SU-DHL-6 (cell line): ENCODE measurements around the gene USP25.

ENCODE experiments used
- H2AFZ ChIP-seq: fragments of 200-600 bp; sonication (generic); 2 replicates; pipeline ENCODE4 v1.6.1; 2014; ENCODE audit warnings: low read depth, mild to moderate bottlenecking, moderate library complexity, mixed read lengths, antibody characterized with exemption, low read length; ENCODE audit not compliant: severe bottlenecking
- H3F3A ChIP-seq: fragments of 200-600 bp; shearing (Covaris generic); 2 replicates; pipeline ENCODE4 v1.6.0; 2016; ENCODE audit warnings: antibody characterized with exemption, mild to moderate bottlenecking; ENCODE audit not compliant: insufficient read depth
- H3K27ac ChIP-seq: fragments of 200-600 bp; sonication (generic); 2 replicates; pipeline ENCODE4 v1.5.1; 2016; ENCODE audit warnings: low read depth, mild to moderate bottlenecking, low read length, moderate library complexity, mixed read lengths
- H3K27me3 ChIP-seq: fragments of 200-600 bp; sonication (generic), shearing (Covaris generic); 2 replicates; pipeline ENCODE4 v1.6.0; 2014; ENCODE audit warnings: mild to moderate bottlenecking, low read length
- H3K36me3 ChIP-seq: fragments of 200-600 bp; sonication (generic); 2 replicates; pipeline ENCODE4 v1.6.1; 2014; ENCODE audit warnings: mild to moderate bottlenecking, low read length, mixed read lengths
- H3K4me2 ChIP-seq: fragments of 300-600, 200-600 bp; shearing (Covaris generic), sonication (generic); 2 replicates; pipeline ENCODE4 v1.6.0; 2014; ENCODE audit warnings: low read length, low read depth, mild to moderate bottlenecking; ENCODE audit not compliant: poor library complexity, severe bottlenecking
- H3K4me3 ChIP-seq: fragments of 200-600 bp; sonication (generic); 2 replicates; pipeline ENCODE4 v1.5.1; 2014; ENCODE audit warnings: antibody characterized with exemption, low read length, mild to moderate bottlenecking, mixed read lengths; ENCODE audit not compliant: insufficient read depth, poor library complexity, severe bottlenecking
- H3K79me2 ChIP-seq: fragments of 200-600 bp; sonication (generic); 2 replicates; pipeline ENCODE4 v1.6.1; 2014; ENCODE audit warnings: mild to moderate bottlenecking, low read length, moderate library complexity; ENCODE audit not compliant: insufficient read depth
- H3K9ac ChIP-seq: fragments of 200-600 bp; sonication (generic); 2 replicates; pipeline ENCODE4 v1.7.0; 2014; ENCODE audit warnings: mild to moderate bottlenecking, low read length
- H3K9me2 ChIP-seq: fragments of 200-600 bp; sonication (generic); replicated peaks from 2 replicates; pipeline ENCODE4 v1.6.1; 2014; ENCODE audit warnings: low read length; ENCODE audit not compliant: insufficient read depth
- H3K9me3 ChIP-seq: fragments of 200-600 bp; sonication (generic); 2 replicates; pipeline ENCODE4 v1.6.1; 2014; ENCODE audit warnings: low read length, mixed read lengths; ENCODE audit not compliant: insufficient read depth
- H4K20me1 ChIP-seq: fragments of 200-600 bp; sonication (generic); 2 replicates; pipeline ENCODE4 v1.6.1; 2014; ENCODE audit warnings: low read depth, mild to moderate bottlenecking, antibody characterized with exemption, low read length, moderate library complexity, mixed read lengths
- EZH2phosphoT487 ChIP-seq: fragments of 200-600 bp; sonication (generic), shearing (Covaris generic); conservative IDR thresholded peaks from 2 replicates; pipeline ENCODE4 v1.6.1; 2018; ENCODE audit warnings: mild to moderate bottlenecking, antibody characterized with exemption, low read length, moderate library complexity, mixed read lengths
- TF ChIP-seq, protein P1 (sequence below): fragments of 200-600 bp; sonication (generic); IDR thresholded peaks from one replicate; pipeline ENCODE4 v1.5.1; 2017; ENCODE audit warnings: antibody characterized with exemption, mild to moderate bottlenecking, low read length, moderate library complexity; ENCODE audit not compliant: insufficient read depth, poor library complexity, severe bottlenecking

The USP25 gene

GRCh38 chr21:15740383-15740782 is 10.6 kb downstream of the USP25 start:
- Histone ChIP-seq H2AFZ (no peak overlapping the region), H3K79me2 (peaks cover 97% of the 10 kb centered on the region), H3K4me2 (no peak overlapping the region), H3K36me3 (no peaks in the 10 kb centered on the region), H3K27ac (no peak overlapping the region), H4K20me1 (no peaks in the 10 kb centered on the region; the same call in 1 of the 2 replicates), H3K4me3 (no peak overlapping the region), H3K9me2 (no peaks in the 10 kb centered on the region), H3K9me3 (no peaks in the 10 kb centered on the region), H3K27me3 (no peaks in the 10 kb centered on the region), H3K9ac (no peak overlapping the region), H3F3A (no peaks in the 10 kb centered on the region)
- TF ChIP-seq EZH2phosphoT487 = no peak
- TF ChIP-seq, protein P1, sequence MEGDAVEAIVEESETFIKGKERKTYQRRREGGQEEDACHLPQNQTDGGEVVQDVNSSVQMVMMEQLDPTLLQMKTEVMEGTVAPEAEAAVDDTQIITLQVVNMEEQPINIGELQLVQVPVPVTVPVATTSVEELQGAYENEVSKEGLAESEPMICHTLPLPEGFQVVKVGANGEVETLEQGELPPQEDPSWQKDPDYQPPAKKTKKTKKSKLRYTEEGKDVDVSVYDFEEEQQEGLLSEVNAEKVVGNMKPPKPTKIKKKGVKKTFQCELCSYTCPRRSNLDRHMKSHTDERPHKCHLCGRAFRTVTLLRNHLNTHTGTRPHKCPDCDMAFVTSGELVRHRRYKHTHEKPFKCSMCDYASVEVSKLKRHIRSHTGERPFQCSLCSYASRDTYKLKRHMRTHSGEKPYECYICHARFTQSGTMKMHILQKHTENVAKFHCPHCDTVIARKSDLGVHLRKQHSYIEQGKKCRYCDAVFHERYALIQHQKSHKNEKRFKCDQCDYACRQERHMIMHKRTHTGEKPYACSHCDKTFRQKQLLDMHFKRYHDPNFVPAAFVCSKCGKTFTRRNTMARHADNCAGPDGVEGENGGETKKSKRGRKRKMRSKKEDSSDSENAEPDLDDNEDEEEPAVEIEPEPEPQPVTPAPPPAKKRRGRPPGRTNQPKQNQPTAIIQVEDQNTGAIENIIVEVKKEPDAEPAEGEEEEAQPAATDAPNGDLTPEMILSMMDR = no peak

DNA sequence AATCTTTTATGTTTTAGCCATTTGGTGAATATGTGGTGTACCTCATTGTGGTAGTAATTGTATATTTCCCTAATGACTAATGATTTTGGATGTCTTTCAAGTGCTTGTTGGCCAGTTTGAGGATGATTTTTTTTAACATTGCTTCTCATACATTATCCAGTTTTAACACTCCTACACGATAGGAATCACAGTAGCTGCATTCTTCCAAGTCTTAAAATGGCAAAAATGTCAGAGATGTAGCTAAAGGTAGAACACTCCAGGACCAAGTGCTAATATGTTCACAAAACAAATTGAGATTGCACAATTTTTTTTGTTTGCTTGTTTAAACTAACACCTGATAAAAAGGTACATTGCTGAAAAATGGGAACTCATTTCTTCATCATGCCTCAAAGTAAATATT is 11.7 kb downstream of the USP25 start:
- Histone ChIP-seq H2AFZ (no peak overlapping the region), H3K9me3 (no peaks in the 10 kb centered on the region), H3K9me2 (no peaks in the 10 kb centered on the region), H3K9ac (no peak overlapping the region), H3F3A (no peaks in the 10 kb centered on the region), H3K4me2 (no peak overlapping the region), H4K20me1 (peaks cover 5% of the 10 kb centered on the region; the same call in 1 of the 2 replicates), H3K4me3 (no peak overlapping the region), H3K79me2 (peaks cover 96% of the 10 kb centered on the region), H3K27ac (no peak overlapping the region), H3K36me3 (0 out of 2 replicates have a peak, but pooled peaks cover 2% of the 10 kb centered on the region), H3K27me3 (no peaks in the 10 kb centered on the region)
- TF ChIP-seq, protein P1 = no peak
- TF ChIP-seq EZH2phosphoT487 = no peak

GRCh38 chr21:15742052-15742670 is 12.4 kb downstream of the USP25 start:
- Histone ChIP-seq H3K9me3 (no peaks in the 10 kb centered on the region), H3K9ac (no peak overlapping the region), H3K79me2 (peaks cover 96% of the 10 kb centered on the region), H3K27me3 (no peaks in the 10 kb centered on the region), H3F3A (no peaks in the 10 kb centered on the region), H3K9me2 (no peaks in the 10 kb centered on the region), H3K4me3 (no peak overlapping the region), H4K20me1 (0 out of 2 replicates have a peak, but pooled peaks cover 5% of the 10 kb centered on the region), H2AFZ (no peak overlapping the region), H3K27ac (no peak overlapping the region), H3K36me3 (0 out of 2 replicates have a peak, but pooled peaks cover 2% of the 10 kb centered on the region), H3K4me2 (no peak overlapping the region)
- TF ChIP-seq, protein P1 = no peak
- TF ChIP-seq EZH2phosphoT487 = no peak
